NCI-H2227 (cell line): ENCODE measurements around the gene TBX2.

Experiments used
- DNase-seq: peaks from one replicate; lab custom pipeline; 2025; ENCODE audit not compliant: unreplicated experiment; lab: John Stamatoyannopoulos, UW

The TBX2 gene

GRCh38 chr17:61411261-61412142 is 11.9 kb downstream of the TBX2 start:
- DNase-seq = peak; percentile 71

GRCh38 chr17:61412143-61412859 is 12.7 kb downstream of the TBX2 start:
- peak; percentile 89 for DNase-seq

- no peak for DNase-seq
Observed at GRCh38 chr17:61412860-61413660, 13.4 kb downstream of the TBX2 start.

- DNase-seq = no peak
Observed at GRCh38 chr17:61413661-61414126, 14.1 kb downstream of the TBX2 start.

GRCh38 chr17:61414141-61414935 is 14.7 kb downstream of the TBX2 start:
- no peak for DNase-seq

GRCh38 chr17:61414936-61415251 is 15.3 kb downstream of the TBX2 start:
- DNase-seq = no peak

- no peak for DNase-seq
Observed at GRCh38 chr17:61415374-61416210, 15.9 kb downstream of the TBX2 start.

- DNase-seq = no peak
Observed at GRCh38 chr17:61416211-61416539, 16.5 kb downstream of the TBX2 start.

- peak; percentile 85 for DNase-seq
Observed at GRCh38 chr17:61416540-61417363, 17.1 kb downstream of the TBX2 start.

- DNase-seq = no peak
Observed at GRCh38 chr17:61418449-61418848, 18.8 kb downstream of the TBX2 start.

- DNase-seq = no peak
Observed at GRCh38 chr17:61419496-61420046, 19.9 kb downstream of the TBX2 start.

- no peak for DNase-seq
Observed at GRCh38 chr17:61420052-61420451, 20.4 kb downstream of the TBX2 start.

GRCh38 chr17:61420745-61421398 is 21.2 kb downstream of the TBX2 start:
- no peak for DNase-seq

- DNase-seq = no peak
Observed at GRCh38 chr17:61421460-61421859, 21.8 kb downstream of the TBX2 start.

- no peak for DNase-seq
Observed at GRCh38 chr17:61422116-61422799, 22.6 kb downstream of the TBX2 start.

- DNase-seq = no peak
Observed at GRCh38 chr17:61422869-61423268, 23.2 kb downstream of the TBX2 start.

GRCh38 chr17:61423967-61424649 is 24.5 kb downstream of the TBX2 start:
- DNase-seq = no peak
